Activated CD4-positive, alpha-beta T cell treated with anti-CD3 and anti-CD28 coated beads, Interleukin-2, amount 50 U/mL, for 1 hour (primary cell): ENCODE data around the gene DCDC2C.
"Not testable (repeated sequence)": the region's sequence is repeated elsewhere in the genome, so short reads cannot be mapped to it uniquely, and the experiment has no call there.

Experiments used
- DNase-seq: peaks from one replicate; pipeline ENCODE4 v3.0.0-alpha.2; 2020

DCDC2C gene

GRCh38 chr2:3703236-3703756, at the start of gene DCDC2C:
TSS of gene DCDC2C (plus strand) at chr2:3703575. CDS start at chr2:3703752, 177 bp downstream.
- DNase-seq, result no peak

- no peak for DNase-seq
Measured at GRCh38 chr2:3654011-3654410, 49.4 kb upstream of the DCDC2C start.

- DNase-seq, result no peak
Measured at GRCh38 chr2:3654531-3655225, 48.7 kb upstream of the DCDC2C start.

- no peak for DNase-seq
Measured at GRCh38 chr2:3655871-3656761, 47.3 kb upstream of the DCDC2C start.

GRCh38 chr2:3656762-3657721, 46.3 kb upstream of the DCDC2C start:
- DNase-seq, result no peak

GRCh38 chr2:3657881-3658280, 45.5 kb upstream of the DCDC2C start, which contains the start of gene ALLC:
TSS of gene ALLC (plus strand) at chr2:3658200. CDS start at chr2:3671158, 12,958 bp downstream.
- no peak for DNase-seq

- no peak for DNase-seq
Measured at GRCh38 chr2:3659447-3660432, 43.6 kb upstream of the DCDC2C start.

- DNase-seq, result not testable (repeated sequence)
Measured at GRCh38 chr2:3660640-3661039, 42.7 kb upstream of the DCDC2C start.

- no peak for DNase-seq
Measured at GRCh38 chr2:3661149-3661660, 42.2 kb upstream of the DCDC2C start.

- no peak for DNase-seq
Measured at GRCh38 chr2:3662239-3662638, 41.1 kb upstream of the DCDC2C start.

- no peak for DNase-seq
Measured at GRCh38 chr2:3664118-3664517, 39.3 kb upstream of the DCDC2C start.

- no peak for DNase-seq
Measured at GRCh38 chr2:3664925-3665324, 38.5 kb upstream of the DCDC2C start.

- no peak for DNase-seq
Measured at GRCh38 chr2:3665886-3666612, 37.3 kb upstream of the DCDC2C start.

GRCh38 chr2:3666613-3666975, 36.8 kb upstream of the DCDC2C start:
- no peak for DNase-seq

GRCh38 chr2:3667151-3667631, 36.2 kb upstream of the DCDC2C start:
- no peak for DNase-seq

- DNase-seq, result no peak
Measured at GRCh38 chr2:3669656-3670055, 33.7 kb upstream of the DCDC2C start.

GRCh38 chr2:3670376-3670775, 33.0 kb upstream of the DCDC2C start:
- no peak for DNase-seq

- DNase-seq, result no peak
Measured at GRCh38 chr2:3670941-3671340, 32.4 kb upstream of the DCDC2C start.

GRCh38 chr2:3672861-3673678, 30.3 kb upstream of the DCDC2C start:
- no peak for DNase-seq
